Cardiac muscle cell (in vitro differentiated cells and primary cell): ENCODE results near the gene INPP5F. TPM values are rescaled to one million over a fixed set of nuclear protein-coding genes. Genes with fewer than 3 reads are reported as not detected.
"Not testable (repeated sequence)": the region's sequence is repeated elsewhere in the genome, so short reads cannot be mapped to it uniquely, and the experiment has no call there.

Experiments used
- DNase-seq, 2 donors: peaks; one replicate each; pipeline versions ENCODE4 v3.0.0 to v3.0.0-alpha.2; 2010 to 2017; ENCODE audit warnings: low read depth in 1 of 2, low spot score in 1 of 2
- H3K27ac ChIP-seq: fragments of 200-600 bp; sonication (generic); 2 replicates; pipeline ENCODE4 v1.5.1; 2016
- H3K27me3 ChIP-seq: fragments of 200-600 bp; sonication (generic); 2 replicates; pipeline ENCODE4 v1.6.0; 2016; ENCODE audit warnings: control low read depth
- H3K36me3 ChIP-seq: fragments of 200-600 bp; sonication (generic); 2 replicates; pipeline ENCODE4 v1.5.1; 2016; ENCODE audit warnings: control low read depth
- H3K4me1 ChIP-seq: fragments of 200-600 bp; sonication (generic); 2 replicates; pipeline ENCODE4 v1.8.1; 2017; ENCODE audit warnings: low read depth, mild to moderate bottlenecking, mixed run types
- H3K4me3 ChIP-seq: fragments of 200-600 bp; sonication (generic); 2 replicates; pipeline ENCODE4 v1.5.1; 2016; ENCODE audit warnings: mild to moderate bottlenecking
- H3K9me3 ChIP-seq: fragments of 200-600 bp; sonication (generic); 2 replicates; pipeline ENCODE4 v1.5.1; 2017; ENCODE audit warnings: low read depth, mild to moderate bottlenecking, control low read depth
- CTCF ChIP-seq: IDR thresholded peaks from 2 replicates; pipeline ENCODE4 v1.5.1; 2012; ENCODE audit warnings: low read depth, mild to moderate bottlenecking, low read length
- polyA plus RNA-seq: library from polyadenylated mRNA; unstranded; fragments of >200 nt; fragmentation: Nextera tagmentation; extraction: Ambion mirVana; gene quantifications from 2 replicates; pipeline ENCODE4 v1.2.1, GENCODE V29; 2016
- total RNA-seq: library from RNA; depleted of rRNA; stranded (reverse); fragments of >200 nt; gene quantifications from 2 replicates; pipeline ENCODE4 v1.2.3, GENCODE V29; 2016

INPP5F gene
- total and polyA plus RNA-seq, 2 experiments from 2014 or later = 10.2 to 15.7 TPM

GRCh38 chr10:119865699-119866240 lies 139.9 kb downstream of the INPP5F start:
- no peak for DNase-seq
- TF ChIP-seq CTCF = no peak
- no peak overlapping the region for H3K4me3 ChIP-seq
- no peaks in the 10 kb centered on the region for H3K27me3 ChIP-seq
- peaks cover 5% of the 10 kb centered on the region for H3K4me1 ChIP-seq
- H3K36me3 ChIP-seq = no peaks in the 10 kb centered on the region
- H3K9me3 ChIP-seq = no peaks in the 10 kb centered on the region
- no peak overlapping the region for H3K27ac ChIP-seq

- H3K36me3 ChIP-seq = no peaks in the 10 kb centered on the region
- DNase-seq = no peak
- H3K4me3 ChIP-seq = no peak overlapping the region
- H3K9me3 ChIP-seq = no peaks in the 10 kb centered on the region
- no peaks in the 10 kb centered on the region for H3K27me3 ChIP-seq
- H3K27ac ChIP-seq = no peak overlapping the region
- TF ChIP-seq CTCF = no peak
- H3K4me1 ChIP-seq = peaks cover 11% of the 10 kb centered on the region
These were observed 141.5 kb downstream of the INPP5F start for GRCh38 chr10:119867317-119867716.

GRCh38 chr10:119869398-119869797 lies 143.5 kb downstream of the INPP5F start:
- H3K27me3 ChIP-seq, H3K4me3 ChIP-seq, H3K36me3 ChIP-seq, H3K27ac ChIP-seq, H3K9me3 ChIP-seq, DNase-seq: not testable (repeated sequence)
- H3K4me1 ChIP-seq = peaks cover 11% of the 10 kb centered on the region

- Histone ChIP-seq H3K36me3 (no peaks in the 10 kb centered on the region), H3K4me1 (peaks cover 11% of the 10 kb centered on the region), H3K9me3 (no peaks in the 10 kb centered on the region), H3K4me3 (peak overlapping the region; percentile 52), H3K27ac (peak overlapping the region; percentile 90), H3K27me3 (no peaks in the 10 kb centered on the region)
- DNase-seq = peak; percentile 75 to 76
- TF ChIP-seq CTCF = no peak
These were observed 146.2 kb downstream of the INPP5F start for GRCh38 chr10:119871881-119872609.

- no peaks in the 10 kb centered on the region for H3K36me3 ChIP-seq
- no peak for DNase-seq
- no peak for TF ChIP-seq CTCF
- H3K27me3 ChIP-seq = no peaks in the 10 kb centered on the region
- peak within 1 kb of the TSS; percentile 52 for H3K4me3 ChIP-seq
- peaks cover 11% of the 10 kb centered on the region for H3K4me1 ChIP-seq
- H3K9me3 ChIP-seq = no peaks in the 10 kb centered on the region
- H3K27ac ChIP-seq = peak within 1 kb of the TSS; percentile 90
These were observed 146.7 kb downstream of the INPP5F start, which contains the start of gene MCMBP for GRCh38 chr10:119872610-119872859. Gene MCMBP (minus strand): TSS chr10:119872843. CDS start chr10:119872584, 259 bp downstream.

- peak; percentile 89 to 90 for DNase-seq
- TF ChIP-seq CTCF = no peak
- Histone ChIP-seq H3K9me3 (no peaks in the 10 kb centered on the region), H3K4me3 (peak overlapping the region; percentile 52), H3K4me1 (peaks cover 11% of the 10 kb centered on the region), H3K36me3 (no peaks in the 10 kb centered on the region), H3K27ac (peak overlapping the region; percentile 90), H3K27me3 (no peaks in the 10 kb centered on the region)
These were observed 147.2 kb downstream of the INPP5F start for GRCh38 chr10:119872860-119873681.
